T-helper 1 cell treated with Interleukin-12 subunit alpha and Interleukin-12 subunit beta and Interleukin-4 antibody, amounts not matched to agents 30 μg/mL and 1 μg/mL, for 36 hours (primary cell): ENCODE measurements around the gene CBX6.
"Not testable (repeated sequence)": the region's sequence is repeated elsewhere in the genome, so short reads cannot be mapped to it uniquely, and the experiment has no call there.

Experiments
- H3K27ac Mint-ChIP-seq: one replicate; pipeline ENCODE4 v1.8.0; 2021; ENCODE audit warnings: mild to moderate bottlenecking, mixed read lengths
- H3K27me3 Mint-ChIP-seq: one replicate; pipeline ENCODE4 v1.8.0; 2021; ENCODE audit warnings: low read depth, mixed read lengths
- H3K36me3 Mint-ChIP-seq: one replicate; pipeline ENCODE4 v1.8.0; 2021; ENCODE audit warnings: low read depth, mixed read lengths
- H3K4me1 Mint-ChIP-seq: one replicate; pipeline ENCODE4 v1.8.0; 2021; ENCODE audit warnings: low read depth, mixed read lengths
- H3K4me3 Mint-ChIP-seq: one replicate; pipeline ENCODE4 v1.8.0; 2021; ENCODE audit warnings: mild to moderate bottlenecking, moderate library complexity, mixed read lengths
- H3K9me3 Mint-ChIP-seq: one replicate; pipeline ENCODE4 v1.8.0; 2021; ENCODE audit warnings: mixed read lengths

Gene CBX6

GRCh38 chr22:38859581-38860282, 12.3 kb downstream of the CBX6 start:
- H3K4me1 Mint-ChIP-seq, result no peaks in the 10 kb centered on the region
- H3K36me3 Mint-ChIP-seq, result peaks cover 2% of the 10 kb centered on the region
- no peak overlapping the region for H3K4me3 Mint-ChIP-seq
- no peaks in the 10 kb centered on the region for H3K9me3 Mint-ChIP-seq
- peaks cover 8% of the 10 kb centered on the region for H3K27me3 Mint-ChIP-seq
- H3K27ac Mint-ChIP-seq, result no peak overlapping the region

- no peaks in the 10 kb centered on the region for H3K9me3 Mint-ChIP-seq
- peaks cover 14% of the 10 kb centered on the region for H3K27me3 Mint-ChIP-seq
Measured at GRCh38 chr22:38858492-38858891, 13.5 kb downstream of the CBX6 start.

DNA sequence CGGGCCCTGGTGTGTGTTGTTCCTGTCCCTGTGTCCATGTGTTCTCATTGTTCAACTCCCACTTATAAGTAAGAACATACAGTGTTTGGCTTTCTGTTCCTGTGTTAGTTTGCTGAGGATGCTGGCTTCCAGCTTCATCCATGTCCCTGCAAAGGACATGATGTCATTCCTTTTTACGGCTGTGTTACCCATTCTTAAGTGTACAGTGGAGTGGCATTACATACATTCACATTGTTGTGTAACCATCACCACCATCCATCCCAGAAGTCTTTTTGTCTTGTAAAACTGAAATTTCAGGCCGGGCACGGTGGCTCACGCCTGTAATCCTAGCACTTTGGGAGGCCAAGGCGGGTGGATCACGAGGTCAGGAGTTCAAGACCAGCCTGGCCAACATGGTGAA, 17.5 kb downstream of the CBX6 start:
- not testable (repeated sequence) for H3K27ac Mint-ChIP-seq, H3K36me3 Mint-ChIP-seq, H3K4me3 Mint-ChIP-seq, H3K9me3 Mint-ChIP-seq, H3K4me1 Mint-ChIP-seq
- H3K27me3 Mint-ChIP-seq, result peaks cover 31% of the 10 kb centered on the region

More at GRCh38 chr22:38858492-38858891, 13.5 kb downstream of the CBX6 start:
- H3K4me3 Mint-ChIP-seq, result no peak overlapping the region
- H3K36me3 Mint-ChIP-seq, result no peaks in the 10 kb centered on the region
- no peak overlapping the region for H3K27ac Mint-ChIP-seq
- H3K4me1 Mint-ChIP-seq, result no peaks in the 10 kb centered on the region

- not testable (repeated sequence) for H3K27ac Mint-ChIP-seq, H3K9me3 Mint-ChIP-seq, H3K4me3 Mint-ChIP-seq, H3K36me3 Mint-ChIP-seq, H3K4me1 Mint-ChIP-seq
- H3K27me3 Mint-ChIP-seq, result peaks cover 33% of the 10 kb centered on the region
Measured at GRCh38 chr22:38853883-38854282, 18.1 kb downstream of the CBX6 start.

DNA sequence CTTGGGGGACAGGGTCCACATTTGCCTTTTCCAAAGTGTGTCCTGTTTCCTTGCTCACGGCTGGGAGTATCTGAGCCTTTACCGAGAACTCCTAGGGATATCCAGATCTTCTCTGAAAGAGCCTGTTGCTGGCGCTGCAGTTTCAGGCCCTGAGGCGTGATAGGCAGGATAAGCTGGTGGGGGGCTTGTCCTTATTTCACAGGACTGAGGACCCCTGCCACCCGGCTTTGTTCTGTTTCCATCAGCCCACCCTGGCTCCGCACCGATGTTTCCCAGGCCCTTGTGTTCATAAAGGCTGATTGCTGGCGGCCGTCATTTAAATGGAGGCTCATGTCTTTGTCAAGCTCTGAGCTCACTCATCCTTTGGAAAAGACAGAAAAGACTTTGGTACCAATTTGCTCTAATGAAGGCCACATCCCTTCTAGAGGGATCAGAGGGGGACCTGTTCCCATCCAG, 18.8 kb downstream of the CBX6 start:
- no peak overlapping the region for H3K4me3 Mint-ChIP-seq
- no peaks in the 10 kb centered on the region for H3K36me3 Mint-ChIP-seq
- H3K27ac Mint-ChIP-seq, result no peak overlapping the region
- H3K9me3 Mint-ChIP-seq, result no peaks in the 10 kb centered on the region
- no peaks in the 10 kb centered on the region for H3K4me1 Mint-ChIP-seq
- peaks cover 34% of the 10 kb centered on the region for H3K27me3 Mint-ChIP-seq

- Mint-ChIP-seq H3K4me3 (no peak overlapping the region), H3K27ac (no peak overlapping the region), H3K9me3 (no peaks in the 10 kb centered on the region), H3K4me1 (no peaks in the 10 kb centered on the region), H3K36me3 (no peaks in the 10 kb centered on the region), H3K27me3 (peaks cover 35% of the 10 kb centered on the region)
Measured at GRCh38 chr22:38852522-38852921, 19.5 kb downstream of the CBX6 start.

DNA sequence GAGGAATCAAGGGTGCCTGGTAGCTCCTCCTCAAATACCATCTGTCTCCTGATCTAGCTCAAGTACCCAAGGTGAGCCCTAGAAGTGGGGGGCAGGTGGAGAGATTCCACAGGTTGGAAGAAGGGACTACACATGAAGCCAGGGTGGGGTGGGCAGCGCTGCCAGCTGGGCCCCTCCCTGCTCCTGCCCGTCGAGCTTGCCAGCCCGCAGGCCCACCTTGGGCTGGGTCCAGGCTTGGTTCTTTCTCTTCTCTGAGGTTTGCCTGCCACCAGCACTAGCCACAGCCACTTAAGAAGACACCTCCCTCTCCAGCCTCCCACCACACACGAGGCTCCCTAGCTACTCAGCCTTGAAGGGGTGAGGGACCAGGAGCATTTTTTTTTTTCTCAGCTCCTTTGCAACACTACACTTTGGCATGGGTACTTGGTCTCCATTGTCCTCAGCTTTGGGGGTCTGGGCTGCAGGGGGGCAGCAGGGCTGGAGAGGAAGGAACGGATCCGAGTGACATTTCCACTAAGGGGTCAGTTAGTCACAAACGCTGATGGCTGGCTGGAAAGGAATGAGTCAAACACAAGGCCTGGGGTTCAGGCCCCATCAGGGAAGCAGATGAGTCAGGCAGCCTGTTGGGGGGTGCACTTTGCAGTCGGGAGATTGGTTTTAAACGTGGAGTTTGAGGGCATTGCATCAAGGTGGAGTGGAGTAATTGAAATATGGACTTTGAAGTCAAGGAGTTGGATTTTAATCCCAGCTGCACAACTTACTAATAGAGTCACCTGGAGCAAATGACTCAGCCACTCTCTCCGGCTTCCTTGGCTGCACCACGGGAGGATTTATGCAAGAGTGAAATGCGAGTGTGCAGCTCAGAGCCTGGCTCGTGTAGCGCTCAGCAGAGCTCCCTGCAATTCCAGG, 20.8 kb downstream of the CBX6 start:
- no peak overlapping the region for H3K4me3 Mint-ChIP-seq
- H3K27ac Mint-ChIP-seq, result no peak overlapping the region
- H3K27me3 Mint-ChIP-seq, result peaks cover 46% of the 10 kb centered on the region
- no peaks in the 10 kb centered on the region for H3K4me1 Mint-ChIP-seq
- no peaks in the 10 kb centered on the region for H3K9me3 Mint-ChIP-seq
- H3K36me3 Mint-ChIP-seq, result no peaks in the 10 kb centered on the region

GRCh38 chr22:38850399-38850798, 21.6 kb downstream of the CBX6 start:
- peaks cover 50% of the 10 kb centered on the region for H3K27me3 Mint-ChIP-seq
- no peak overlapping the region for H3K4me3 Mint-ChIP-seq
- H3K36me3 Mint-ChIP-seq, result no peaks in the 10 kb centered on the region
- no peaks in the 10 kb centered on the region for H3K4me1 Mint-ChIP-seq
- no peaks in the 10 kb centered on the region for H3K9me3 Mint-ChIP-seq
- H3K27ac Mint-ChIP-seq, result no peak overlapping the region

- Mint-ChIP-seq H3K4me3 (no peak overlapping the region), H3K27ac (no peak overlapping the region), H3K36me3 (no peaks in the 10 kb centered on the region), H3K4me1 (no peaks in the 10 kb centered on the region), H3K27me3 (peaks cover 54% of the 10 kb centered on the region), H3K9me3 (no peaks in the 10 kb centered on the region)
Measured at GRCh38 chr22:38849811-38850210, 22.2 kb downstream of the CBX6 start.

DNA sequence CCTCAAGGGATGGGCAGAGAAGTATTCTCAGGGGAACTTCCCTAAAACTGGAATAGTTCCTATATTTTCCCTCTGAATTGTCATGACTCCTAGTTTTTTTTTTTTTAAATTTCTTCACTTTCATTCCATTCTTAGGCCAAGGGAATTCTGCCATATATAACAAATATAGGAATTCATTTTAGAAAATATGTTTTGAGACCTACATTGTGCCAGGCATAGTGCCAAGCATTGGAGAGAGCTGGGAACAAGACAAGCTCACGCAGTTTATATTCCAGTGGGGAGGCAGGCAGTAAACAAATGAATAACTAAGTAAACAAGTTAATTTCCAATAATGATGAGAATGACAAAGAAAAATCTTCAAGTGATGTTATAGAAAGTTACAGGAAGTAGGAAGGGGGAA, 25.6 kb downstream of the CBX6 start:
- Mint-ChIP-seq H3K36me3 (no peaks in the 10 kb centered on the region), H3K27me3 (peaks cover 57% of the 10 kb centered on the region), H3K4me1 (peaks cover 10% of the 10 kb centered on the region), H3K27ac (no peak overlapping the region), H3K4me3 (no peak overlapping the region), H3K9me3 (no peaks in the 10 kb centered on the region)

DNA sequence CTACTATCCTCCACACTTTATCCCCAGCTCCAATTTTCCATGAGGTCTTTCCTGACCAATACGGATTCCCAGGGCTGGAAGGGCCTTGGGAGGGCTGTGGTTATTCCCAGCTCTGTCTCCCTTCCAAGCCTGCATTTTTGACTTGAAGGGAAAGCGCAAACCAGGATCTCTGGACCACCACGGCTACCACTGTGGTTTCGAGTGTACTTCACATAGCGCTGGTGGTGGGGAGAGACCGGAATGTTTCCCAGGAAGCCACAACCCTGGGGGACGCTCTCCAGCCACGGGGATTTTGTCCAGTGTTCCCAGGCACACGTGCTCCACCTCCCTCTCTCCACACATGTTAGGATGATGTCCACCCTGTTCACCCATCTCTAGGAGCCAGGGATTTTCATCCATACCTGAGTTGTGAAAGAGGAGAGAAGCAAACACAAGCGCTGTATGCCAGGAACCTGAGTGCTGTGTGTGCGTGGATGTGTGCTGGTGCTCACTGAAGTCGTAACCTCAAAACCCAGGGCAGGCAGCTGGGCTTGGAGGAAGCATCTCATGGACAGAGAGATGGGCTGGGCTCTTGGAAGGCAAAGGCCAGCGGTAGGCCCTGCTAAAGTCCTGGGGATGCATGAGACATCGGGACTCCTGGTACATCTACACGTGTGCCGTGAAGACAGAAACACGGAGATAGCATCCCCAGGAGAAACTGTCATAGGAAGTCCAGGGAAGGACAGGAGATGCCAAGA, 26.8 kb downstream of the CBX6 start:
- no peaks in the 10 kb centered on the region for H3K36me3 Mint-ChIP-seq
- no peak overlapping the region for H3K4me3 Mint-ChIP-seq
- no peaks in the 10 kb centered on the region for H3K9me3 Mint-ChIP-seq
- peaks cover 62% of the 10 kb centered on the region for H3K27me3 Mint-ChIP-seq
- peaks cover 10% of the 10 kb centered on the region for H3K4me1 Mint-ChIP-seq
- H3K27ac Mint-ChIP-seq, result no peak overlapping the region

DNA sequence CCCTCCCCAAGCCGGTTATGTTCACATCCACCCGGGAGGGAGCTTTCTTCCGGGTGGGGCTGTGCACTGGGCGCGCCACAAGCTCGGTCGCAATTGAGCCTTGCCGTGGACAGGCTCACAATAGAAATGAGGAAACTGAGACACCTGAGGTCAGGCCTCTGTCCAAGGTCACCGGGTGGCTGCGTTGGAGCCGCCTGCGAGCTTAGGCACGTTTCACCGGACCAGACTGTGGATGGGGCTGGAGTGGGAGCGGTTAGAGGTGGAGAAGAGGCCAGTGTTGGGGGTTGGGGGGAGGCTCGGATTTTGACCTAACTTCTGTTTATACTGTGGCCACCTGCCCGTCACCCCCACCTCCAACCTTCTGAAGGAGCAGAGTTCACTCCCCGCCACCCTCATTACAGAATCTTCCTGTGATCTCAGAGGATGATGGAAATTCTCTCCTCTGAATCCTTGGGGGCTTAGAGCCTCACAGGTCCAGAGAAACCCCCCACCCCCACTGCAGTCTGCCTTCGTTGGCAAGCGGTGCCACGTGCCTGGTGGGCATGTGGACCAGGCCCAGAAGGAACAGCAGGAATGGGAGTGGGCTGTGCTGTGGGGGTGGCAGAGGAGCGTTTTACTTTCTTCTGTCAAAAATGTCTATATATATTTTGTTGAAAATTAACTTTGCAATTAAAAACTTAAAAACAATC, 27.6 kb downstream of the CBX6 start:
- Mint-ChIP-seq H3K27me3 (peaks cover 69% of the 10 kb centered on the region), H3K9me3 (no peaks in the 10 kb centered on the region), H3K4me3 (no peak overlapping the region), H3K4me1 (peaks cover 10% of the 10 kb centered on the region), H3K27ac (no peak overlapping the region), H3K36me3 (no peaks in the 10 kb centered on the region)

- H3K9me3 Mint-ChIP-seq, result no peaks in the 10 kb centered on the region
- no peak within 1 kb of the TSS for H3K27ac Mint-ChIP-seq
- H3K4me1 Mint-ChIP-seq, result peaks cover 10% of the 10 kb centered on the region
- H3K27me3 Mint-ChIP-seq, result peaks cover 67% of the 10 kb centered on the region
- no peaks in the 10 kb centered on the region for H3K36me3 Mint-ChIP-seq
- H3K4me3 Mint-ChIP-seq, result peak within 1 kb of the TSS; percentile 77
Measured at GRCh38 chr22:38843657-38844314, 28.2 kb downstream of the CBX6 start, which contains the start of gene NPTXR. Gene NPTXR (minus strand): TSS chr22:38844028.
